PC-3 (cell line): Measurements from ENCODE around the gene DDX42. TPM values are rescaled to one million over a fixed set of nuclear protein-coding genes. Genes with fewer than 3 reads are reported as not detected.

ENCODE experiments used
- ATAC-seq: fragments of 200-7000 bp; cut with Tn5 transposase; 2 replicates; pipeline ENCODE4 v1.9.1; 2020; ENCODE audit warnings: mild to moderate bottlenecking, moderate library complexity
- BruUV-seq: library from RNA; stranded (reverse); fragments of 400-500 nt; replicated peaks from 2 replicates; lab custom pipeline; 2021; lab: Mats Ljungman, UMichigan
- CTCF ChIA-PET: fragments of 300-600 bp; sonication (Branson Sonifier 250); formaldehyde crosslinking; loops from one replicate; lab custom pipeline; 2022; ENCODE audit warnings: antibody characterized with exemption; lab: Charles Lee
- POLR2A ChIA-PET: fragments of 300-600 bp; sonication (Branson Sonifier 250); formaldehyde crosslinking; loops from one replicate; lab custom pipeline; 2022; ENCODE audit warnings: antibody characterized with exemption; ENCODE audit not compliant: unreplicated experiment; lab: Charles Lee
- DNase-seq: peaks from one replicate; pipeline ENCODE4 v3.0.0-alpha.2; 2015
- H2AFZ ChIP-seq: fragments of 300-600 bp; sonication (generic); 2 replicates; pipeline ENCODE4 v1.6.0; 2016; ENCODE audit warnings: antibody characterized with exemption, low read length
- H3F3A ChIP-seq: fragments of 300-600 bp; sonication (generic); one replicate; pipeline ENCODE4 v1.6.0; 2017; ENCODE audit warnings: antibody characterized with exemption, low read length, control low read depth, mild to moderate bottlenecking; ENCODE audit not compliant: unreplicated experiment
- H3K27ac ChIP-seq: fragments of 300-600 bp; sonication (generic); 2 replicates; pipeline ENCODE4 v1.5.1; 2016; ENCODE audit warnings: mild to moderate bottlenecking, low read length
- H3K27me3 ChIP-seq: fragments of 300-600 bp; sonication (generic); 2 replicates; pipeline ENCODE4 v1.6.1; 2016; ENCODE audit warnings: low read length, mixed read lengths
- H3K36me3 ChIP-seq: fragments of 300-600 bp; sonication (generic); 2 replicates; pipeline ENCODE4 v1.6.1; 2016; ENCODE audit warnings: low read depth, mixed run types, low read length, mixed read lengths
- H3K4me1 ChIP-seq: fragments of 300-600 bp; sonication (generic); 2 replicates; pipeline ENCODE4 v1.5.1; 2016; ENCODE audit warnings: low read length; ENCODE audit not compliant: insufficient read depth
- H3K4me2 ChIP-seq: fragments of 300-600 bp; sonication (generic); 2 replicates; pipeline ENCODE4 v1.6.0; 2016; ENCODE audit warnings: low read length
- H3K4me3 ChIP-seq: fragments of 300-600 bp; sonication (generic); 2 replicates; pipeline ENCODE4 v1.5.1; 2016; ENCODE audit warnings: mild to moderate bottlenecking, low read length, mixed read lengths
- H3K79me2 ChIP-seq: fragments of 300-600 bp; sonication (generic); 2 replicates; pipeline ENCODE4 v1.6.1; 2017; ENCODE audit warnings: low read length, mixed read lengths
- H3K9ac ChIP-seq: fragments of 300-600 bp; sonication (generic); 2 replicates; pipeline ENCODE4 v1.6.0; 2016; ENCODE audit warnings: mild to moderate bottlenecking, low read length
- H3K9me2 ChIP-seq: fragments of 300-600 bp; sonication (generic); replicated peaks from 2 replicates; pipeline ENCODE4 v1.6.1; 2016; ENCODE audit warnings: mixed run types, low read length, mixed read lengths
- H3K9me3 ChIP-seq: fragments of 300-600 bp; sonication (generic); 2 replicates; pipeline ENCODE4 v1.6.1; 2016; ENCODE audit warnings: low read length, mixed read lengths
- H4K20me1 ChIP-seq: fragments of 300-600 bp; sonication (generic); 2 replicates; pipeline ENCODE4 v1.6.1; 2016; ENCODE audit warnings: low read length, mixed read lengths
- EZH2 ChIP-seq: fragments of 300-600 bp; sonication (generic); IDR thresholded peaks from one replicate; pipeline ENCODE4 v1.6.1; 2017; ENCODE audit warnings: antibody characterized with exemption, mild to moderate bottlenecking, low read length; ENCODE audit not compliant: unreplicated experiment
- EZH2phosphoT487 ChIP-seq: fragments of 300-600 bp; sonication (generic); IDR thresholded peaks from 2 replicates; pipeline ENCODE4 v1.6.1; 2018; ENCODE audit warnings: mild to moderate bottlenecking, antibody characterized with exemption, low read length, borderline replicate concordance
- intact Hi-C: fragments of 100-400 bp; cut with micrococcal nuclease; formaldehyde crosslinking; loops from 2 replicates; pipeline ENCODE4 v1.9.0; 2023
- total RNA-seq: library from RNA; depleted of rRNA; stranded (reverse); fragments of >200 nt; gene quantifications from 2 replicates; pipeline ENCODE4 v1.2.3, GENCODE V29; 2014
- TF ChIP-seq, protein P1 (sequence below): fragments of 300-600 bp; sonication (generic); conservative IDR thresholded peaks from 2 replicates; pipeline ENCODE4 v1.5.1; 2017; ENCODE audit warnings: antibody characterized with exemption, low read depth, mild to moderate bottlenecking, low read length

Gene DDX42
- total RNA-seq, 1 experiment from 2014 or later, result 72.4 TPM

DNA sequence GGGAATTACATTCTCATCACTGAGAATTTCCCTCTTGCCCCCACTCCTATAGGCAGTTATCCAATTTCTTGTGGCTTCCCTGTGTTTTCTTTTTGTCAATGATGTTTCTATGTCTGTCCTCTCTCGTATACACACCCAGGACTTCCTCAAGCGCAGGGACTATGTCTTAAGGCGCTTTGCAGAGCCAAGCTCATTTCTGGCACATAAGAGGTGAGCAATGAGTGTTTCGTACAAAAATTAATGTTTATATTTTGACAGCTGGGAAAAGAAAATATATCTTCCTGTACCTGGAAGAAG, 947 bp downstream of the DDX42 start:
- Histone ChIP-seq H3K9ac (peak overlapping the region; percentile 98), H3K9me3 (no peaks in the 10 kb centered on the region), H3K4me2 (peak overlapping the region; percentile 88), H3K27me3 (no peaks in the 10 kb centered on the region), H3K4me1 (peaks cover 47% of the 10 kb centered on the region), H3F3A (no peaks in the 10 kb centered on the region), H3K36me3 (peaks cover 19% of the 10 kb centered on the region; the same call in 1 of the 2 replicates), H3K79me2 (peaks cover 94% of the 10 kb centered on the region), H2AFZ (no peak overlapping the region), H3K4me3 (peak overlapping the region; percentile 88), H3K27ac (0 out of 2 replicates have a peak overlapping the region, but pooled peaks have one; percentile 98), H3K9me2 (no peaks in the 10 kb centered on the region), H4K20me1 (peaks cover 64% of the 10 kb centered on the region)
- intact Hi-C loops, result loop anchor here (10.0 kb wide), 1 partner anchor 340 kb away; no protein-coding TSS in a partner anchor
- DNase-seq, result peak; percentile 32
- ChIA-PET CTCF (no interaction called here), POLR2A (no interaction called here)
- no peak for ATAC-seq
- BruUV-seq, result TSS peak; percentile 42
- TF ChIP-seq EZH2phosphoT487 (no peak), EZH2 (no peak)
- TF ChIP-seq, protein P1, sequence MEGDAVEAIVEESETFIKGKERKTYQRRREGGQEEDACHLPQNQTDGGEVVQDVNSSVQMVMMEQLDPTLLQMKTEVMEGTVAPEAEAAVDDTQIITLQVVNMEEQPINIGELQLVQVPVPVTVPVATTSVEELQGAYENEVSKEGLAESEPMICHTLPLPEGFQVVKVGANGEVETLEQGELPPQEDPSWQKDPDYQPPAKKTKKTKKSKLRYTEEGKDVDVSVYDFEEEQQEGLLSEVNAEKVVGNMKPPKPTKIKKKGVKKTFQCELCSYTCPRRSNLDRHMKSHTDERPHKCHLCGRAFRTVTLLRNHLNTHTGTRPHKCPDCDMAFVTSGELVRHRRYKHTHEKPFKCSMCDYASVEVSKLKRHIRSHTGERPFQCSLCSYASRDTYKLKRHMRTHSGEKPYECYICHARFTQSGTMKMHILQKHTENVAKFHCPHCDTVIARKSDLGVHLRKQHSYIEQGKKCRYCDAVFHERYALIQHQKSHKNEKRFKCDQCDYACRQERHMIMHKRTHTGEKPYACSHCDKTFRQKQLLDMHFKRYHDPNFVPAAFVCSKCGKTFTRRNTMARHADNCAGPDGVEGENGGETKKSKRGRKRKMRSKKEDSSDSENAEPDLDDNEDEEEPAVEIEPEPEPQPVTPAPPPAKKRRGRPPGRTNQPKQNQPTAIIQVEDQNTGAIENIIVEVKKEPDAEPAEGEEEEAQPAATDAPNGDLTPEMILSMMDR, result no peak

DNA sequence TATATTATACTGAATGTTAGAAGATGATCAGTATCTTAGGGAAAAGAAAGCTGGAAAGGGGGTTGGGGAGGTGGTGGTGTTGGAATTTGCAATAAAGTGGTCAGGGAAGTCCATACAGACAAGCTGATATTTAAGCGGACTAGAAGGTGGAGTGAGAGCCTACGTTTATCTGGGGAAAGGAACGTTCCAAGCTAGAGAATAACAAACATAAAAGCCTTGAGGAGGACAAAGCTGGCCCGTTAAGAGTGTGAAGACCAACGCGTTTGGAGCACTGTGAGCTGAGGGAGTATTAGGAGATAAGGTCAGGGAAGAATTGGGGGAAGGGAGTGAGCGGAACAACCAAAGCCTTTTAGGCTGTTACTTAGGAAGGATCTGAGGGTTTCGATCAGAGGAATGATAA, 1.4 kb downstream of the DDX42 start:
- no peaks in the 10 kb centered on the region for H3F3A ChIP-seq
- H3K79me2 ChIP-seq, result peaks cover 94% of the 10 kb centered on the region
- no peaks in the 10 kb centered on the region for H3K9me3 ChIP-seq
- intact Hi-C loops, result loop anchor here (10.0 kb wide), 1 partner anchor 341 kb away; no protein-coding TSS in a partner anchor
- DNase-seq (peak; percentile 14), ATAC-seq (no peak)
- ChIA-PET CTCF (no interaction called here), POLR2A (interaction anchor here (0.6 kb wide), 1 partner anchor 951 kb away, joined by 4 read pairs; no protein-coding TSS in a partner anchor)
- H3K27me3 ChIP-seq, result no peaks in the 10 kb centered on the region
- H3K9me2 ChIP-seq, result no peaks in the 10 kb centered on the region
- no peak overlapping the region for H2AFZ ChIP-seq
- H3K9ac ChIP-seq, result peak overlapping the region; percentile 98
- TF ChIP-seq EZH2 (no peak), EZH2phosphoT487 (no peak)
- TF ChIP-seq, protein P1, result no peak
- H4K20me1 ChIP-seq, result peaks cover 65% of the 10 kb centered on the region
- peak overlapping the region; percentile 88 for H3K4me2 ChIP-seq
- H3K27ac ChIP-seq, result no peak overlapping the region
- H3K4me1 ChIP-seq, result peaks cover 47% of the 10 kb centered on the region
- peak overlapping the region; percentile 88 for H3K4me3 ChIP-seq
- peaks cover 19% of the 10 kb centered on the region; the same call in 1 of the 2 replicates for H3K36me3 ChIP-seq
- no TSS peak for BruUV-seq

DNA sequence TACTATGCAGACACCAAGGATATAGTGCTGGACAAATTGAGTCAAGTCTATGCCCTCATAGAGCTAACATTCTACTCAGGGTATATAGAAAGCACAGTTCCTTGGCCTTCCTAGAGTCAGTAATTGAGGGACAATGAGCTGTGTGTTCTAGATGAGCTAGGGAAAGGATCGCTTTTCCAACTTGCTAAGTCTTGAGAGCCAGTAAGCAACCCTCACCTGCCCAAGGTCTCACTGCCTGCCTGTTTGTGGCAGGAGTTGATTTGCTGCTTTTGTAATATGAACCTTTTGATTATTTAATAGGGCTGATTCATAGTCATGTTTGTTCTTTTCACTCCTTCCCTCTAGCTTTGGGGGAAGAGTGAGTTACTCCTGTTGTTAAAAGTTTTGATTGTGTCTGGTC, 6.5 kb downstream of the DDX42 start:
- intact Hi-C loops, result no loop called here
- POLR2A ChIA-PET, result interaction anchor here (0.6 kb wide), 2 partner anchors 46 to 296 kb away, joined by 3 to 5 read pairs; partner anchors contain the start of gene PSMC5
- H3K4me3 ChIP-seq, result peak overlapping the region; percentile 37
- peaks cover 99% of the 10 kb centered on the region for H3K79me2 ChIP-seq
- no TSS peak for BruUV-seq
- peaks cover 4% of the 10 kb centered on the region for H3F3A ChIP-seq
- no peak overlapping the region for H2AFZ ChIP-seq
- H3K9me3 ChIP-seq, result no peaks in the 10 kb centered on the region
- CTCF ChIA-PET, result no interaction called here
- no peak overlapping the region for H3K9ac ChIP-seq
- peaks cover 38% of the 10 kb centered on the region for H3K36me3 ChIP-seq
- DNase-seq, result peak; percentile 92
- no peaks in the 10 kb centered on the region for H3K9me2 ChIP-seq
- peaks cover 82% of the 10 kb centered on the region for H4K20me1 ChIP-seq
- peak overlapping the region; percentile 61 for H3K27ac ChIP-seq
- ATAC-seq, result peak; percentile 91
- TF ChIP-seq, protein P1, result no peak
- no peak for TF ChIP-seq EZH2
- no peak for TF ChIP-seq EZH2phosphoT487
- H3K4me2 ChIP-seq, result peak overlapping the region; percentile 69
- H3K4me1 ChIP-seq, result peaks cover 88% of the 10 kb centered on the region
- no peaks in the 10 kb centered on the region for H3K27me3 ChIP-seq
